Activated CD8-positive, alpha-beta memory T cell treated with anti-CD3 and anti-CD28 coated beads for 24 hours (primary cell): ENCODE measurements around the gene CSNK2A3.
"Not testable (repeated sequence)": the region's sequence is repeated elsewhere in the genome, so short reads cannot be mapped to it uniquely, and the experiment has no call there.

Source experiments
- DNase-seq: peaks from one replicate; pipeline ENCODE4 v3.0.0-alpha.2; 2020

Gene CSNK2A3

DNA sequence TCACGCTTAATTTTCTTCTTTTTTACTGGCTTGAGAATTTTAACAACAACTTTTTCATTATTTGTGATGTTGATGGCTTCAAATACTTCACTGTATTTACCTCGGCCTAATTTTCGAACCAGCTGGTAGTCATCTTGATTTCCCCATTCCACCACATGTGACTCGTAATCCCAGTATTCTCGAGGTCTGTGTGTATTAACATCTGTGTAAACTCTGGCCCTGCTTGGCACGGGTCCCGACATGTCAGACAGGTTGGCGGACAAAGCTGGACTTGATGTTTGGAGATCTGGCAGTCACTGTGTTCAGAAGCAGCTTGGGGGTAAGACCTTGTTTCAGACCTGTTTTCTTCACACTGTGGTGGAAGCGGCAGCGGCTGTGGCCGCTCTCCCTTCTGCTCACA, at the start of gene CSNK2A3:
Gene CSNK2A3, minus strand, starts transcription at position 373 of the 400 bp plus-strand sequence. Its CDS starts 131 bp downstream, at position 242.
- not testable (repeated sequence) for DNase-seq

DNA sequence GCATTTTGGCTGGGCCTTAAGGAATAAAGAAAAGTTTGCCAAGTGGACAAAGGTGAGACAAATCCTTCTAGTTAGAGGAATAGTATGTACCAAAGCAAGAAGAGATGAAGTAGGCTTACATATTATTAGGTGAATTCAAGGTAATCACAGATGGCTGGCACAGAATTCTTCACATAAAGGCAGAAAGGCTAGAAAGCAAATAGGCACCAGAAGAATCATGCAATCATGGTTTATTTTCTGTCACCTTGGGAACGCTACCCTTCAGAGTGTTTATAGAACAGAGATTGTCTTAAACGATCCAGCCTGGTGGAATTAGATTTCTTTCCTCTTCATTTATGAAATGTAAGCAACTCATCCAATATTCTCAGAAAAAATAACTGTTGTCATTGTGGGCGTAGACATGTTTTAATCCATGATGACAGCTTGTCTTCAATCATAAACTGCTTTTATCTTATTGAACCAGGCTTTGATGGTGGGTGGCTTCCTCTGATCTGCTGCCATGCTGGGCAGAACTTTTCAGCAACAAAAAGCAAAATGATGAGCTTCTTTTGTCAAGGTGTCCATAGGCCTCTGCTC, 49.0 kb upstream of the CSNK2A3 start:
- no peak for DNase-seq

DNA sequence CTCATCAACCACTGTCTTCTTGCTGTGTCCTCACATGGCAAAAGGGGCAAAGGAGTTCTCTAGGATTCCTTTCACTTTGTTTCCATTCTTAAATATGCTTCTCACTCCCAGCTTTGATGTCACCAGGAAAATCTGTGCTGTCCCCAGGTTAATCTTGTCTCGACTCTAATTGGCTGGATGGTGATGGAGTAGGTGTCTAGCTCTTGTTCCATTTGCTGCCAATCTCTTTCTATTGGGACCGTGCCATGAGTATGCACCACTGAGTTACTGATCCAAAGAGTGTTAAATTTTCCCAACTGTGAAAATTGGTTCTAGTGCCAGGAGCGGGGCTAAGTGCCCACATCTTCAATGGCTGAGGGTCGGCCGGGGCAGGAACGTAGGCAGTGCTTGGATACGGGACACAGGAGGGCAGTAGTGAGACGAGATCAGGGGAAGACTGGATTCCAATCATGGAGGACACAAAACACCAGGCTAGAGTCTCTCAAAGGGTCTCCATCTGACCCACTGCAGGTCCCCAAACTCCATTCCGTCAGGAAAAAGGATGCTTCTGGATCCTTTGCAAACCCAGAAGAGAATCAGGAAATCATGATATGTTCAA, 47.7 kb upstream of the CSNK2A3 start:
- DNase-seq = no peak

DNA sequence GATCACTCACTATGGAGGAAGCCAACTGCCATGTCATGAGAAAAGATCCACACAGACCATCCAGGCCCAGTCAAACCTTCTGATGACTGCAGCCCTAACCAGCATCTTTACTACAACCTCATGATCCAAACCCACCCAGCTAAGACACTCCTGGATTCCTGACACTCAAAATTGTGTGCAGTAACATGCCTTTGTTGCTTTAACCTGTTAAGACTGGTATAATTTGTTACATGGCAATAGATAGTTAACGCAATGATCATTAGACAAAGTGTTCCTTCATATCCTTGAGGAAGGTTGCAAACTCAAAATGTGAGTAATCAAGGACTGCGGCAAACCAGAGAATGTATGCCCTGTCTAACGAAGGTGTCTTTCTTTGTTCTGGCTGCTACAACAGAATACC, 47.1 kb upstream of the CSNK2A3 start:
- no peak for DNase-seq

DNA sequence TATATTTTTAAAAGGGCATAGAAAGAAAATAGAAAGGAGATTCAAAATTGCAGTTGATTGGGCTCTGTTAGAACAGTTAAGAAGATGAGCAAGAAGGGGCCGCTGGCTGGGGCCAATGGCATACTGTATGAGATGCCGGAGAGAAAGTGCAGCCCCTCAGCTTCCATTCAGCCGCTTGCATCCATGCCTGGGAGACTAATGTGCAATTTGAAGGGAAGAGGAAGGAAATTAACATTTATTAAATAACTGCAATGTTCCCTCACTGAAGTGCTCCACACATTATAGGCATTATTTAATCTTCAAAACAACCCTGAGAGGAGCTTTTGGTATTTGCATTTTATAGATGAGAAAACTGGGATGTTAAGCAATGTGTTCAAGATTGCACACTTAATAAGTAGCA, 44.7 kb upstream of the CSNK2A3 start:
- no peak for DNase-seq

DNA sequence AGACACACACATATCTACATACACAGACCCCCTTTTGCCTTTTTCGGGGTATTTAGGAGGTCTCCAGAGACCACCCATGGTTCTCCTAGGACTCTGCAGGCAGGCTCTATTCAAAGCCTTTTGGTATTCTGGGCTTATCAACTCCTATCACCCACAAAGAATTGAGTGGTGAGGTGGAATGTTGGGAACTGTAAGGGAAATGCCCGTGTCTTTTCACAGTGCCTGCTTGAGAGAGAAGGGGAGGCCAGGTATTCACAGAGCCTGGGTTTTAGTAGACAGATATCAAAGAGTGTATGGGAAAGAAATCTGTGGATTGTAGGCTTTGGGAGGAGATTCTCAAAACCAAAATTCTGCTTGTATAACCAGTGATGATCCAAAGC, 44.0 kb upstream of the CSNK2A3 start:
- DNase-seq = no peak

DNA sequence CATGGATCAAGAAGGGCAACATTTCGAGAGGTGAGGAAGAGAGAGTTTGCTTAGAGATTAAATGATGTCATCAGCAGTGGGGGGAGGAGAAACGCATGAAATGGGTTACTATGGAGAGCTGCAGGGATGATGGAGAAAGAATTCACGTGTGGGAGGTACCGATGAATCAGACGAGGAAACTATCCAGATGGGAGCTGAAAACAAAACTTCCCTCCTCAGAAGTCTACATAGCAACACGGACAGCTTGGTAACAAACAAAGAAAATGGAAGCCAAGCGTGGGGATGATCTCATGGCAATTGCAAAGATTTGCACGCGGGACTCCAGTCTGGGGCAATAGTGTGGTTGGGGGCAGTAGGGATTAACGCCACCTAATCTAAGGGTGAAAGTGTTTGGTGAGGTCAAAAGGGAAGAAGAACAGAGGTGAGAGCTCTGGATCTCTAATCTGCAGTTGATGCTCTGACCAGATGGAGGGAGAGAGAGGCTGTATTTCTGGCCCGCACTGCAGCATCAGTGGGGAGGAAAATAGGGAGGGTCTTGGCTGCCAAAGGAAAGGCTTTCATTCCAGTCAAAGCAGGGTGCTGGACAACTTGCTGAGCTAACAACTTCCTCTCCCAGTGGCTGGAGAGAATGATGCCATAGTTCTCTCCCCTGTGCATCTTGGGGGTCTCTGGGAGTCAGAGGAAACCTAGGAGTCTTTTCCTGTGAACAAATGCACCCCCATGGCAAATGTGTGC, 43.4 kb upstream of the CSNK2A3 start:
- no peak for DNase-seq

DNA sequence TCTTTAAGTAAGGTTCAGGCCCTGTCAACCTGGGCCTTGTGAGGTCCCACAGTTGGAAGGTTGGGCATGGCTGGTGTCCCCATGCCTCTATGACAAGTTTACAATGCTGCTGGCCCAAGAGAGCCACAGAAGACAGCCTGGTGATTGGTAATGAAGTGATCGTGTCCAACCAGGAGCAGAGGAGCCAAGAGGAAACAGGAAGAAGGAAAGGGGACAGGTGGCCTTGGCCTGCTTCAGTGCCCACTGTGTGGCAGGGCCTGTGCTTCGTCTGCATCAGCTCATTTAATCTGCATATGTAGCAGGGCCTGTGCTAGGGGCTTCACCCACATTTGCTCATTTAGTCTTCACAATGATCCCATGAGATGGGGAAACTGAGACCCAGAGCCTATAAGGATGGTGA, 42.1 kb upstream of the CSNK2A3 start:
- no peak for DNase-seq

DNA sequence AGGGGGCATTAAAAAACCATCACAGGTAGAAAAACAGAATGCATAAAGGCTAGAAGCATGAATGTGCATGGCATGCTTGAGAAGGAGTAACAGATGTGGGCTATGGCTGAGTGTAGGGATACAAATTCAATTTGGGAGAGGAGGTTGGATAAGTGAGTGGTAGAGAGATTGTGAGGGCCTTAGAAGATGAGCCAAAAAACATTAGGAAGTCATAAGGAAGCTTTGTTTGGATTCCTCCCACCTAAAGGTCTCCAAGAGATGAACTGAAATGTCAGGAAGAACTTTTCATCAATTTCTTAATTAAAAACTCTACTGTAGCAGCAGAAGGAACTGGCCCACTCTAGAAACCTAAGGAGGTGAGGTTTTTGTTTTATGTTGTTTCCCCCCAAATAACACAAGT, 41.2 kb upstream of the CSNK2A3 start:
- DNase-seq = no peak

DNA sequence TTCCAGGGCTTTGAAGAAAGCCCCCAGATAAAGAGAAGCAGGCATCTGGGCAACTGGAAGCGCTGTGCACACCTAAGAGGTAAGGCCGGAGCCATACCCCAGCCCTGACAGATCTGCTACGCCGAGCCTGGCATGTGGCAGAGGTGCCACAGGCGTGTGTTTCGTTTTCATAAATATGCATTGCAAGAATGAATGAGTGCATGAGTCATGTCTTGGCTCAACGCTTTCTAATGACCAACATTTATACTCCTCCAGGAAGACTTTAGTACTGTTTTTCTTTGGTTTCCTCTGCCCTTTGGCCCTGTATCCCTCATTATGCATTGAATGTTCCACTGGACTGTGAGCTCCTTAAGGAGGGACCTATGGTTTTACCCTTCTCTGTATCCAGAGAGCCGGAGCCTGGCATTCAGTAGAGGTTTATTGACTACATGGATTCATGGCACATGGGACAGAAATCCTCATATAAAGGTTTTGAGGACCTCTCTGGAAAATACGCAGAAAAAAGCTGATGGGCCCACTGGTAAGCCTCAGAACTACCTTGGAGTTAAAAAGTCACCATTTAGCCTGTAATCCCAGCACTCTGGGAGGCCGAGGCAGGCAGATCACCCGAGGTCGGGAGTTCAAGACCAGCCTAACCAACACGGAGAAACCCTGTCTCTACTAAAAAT, 38.9 kb upstream of the CSNK2A3 start:
- no peak for DNase-seq

DNA sequence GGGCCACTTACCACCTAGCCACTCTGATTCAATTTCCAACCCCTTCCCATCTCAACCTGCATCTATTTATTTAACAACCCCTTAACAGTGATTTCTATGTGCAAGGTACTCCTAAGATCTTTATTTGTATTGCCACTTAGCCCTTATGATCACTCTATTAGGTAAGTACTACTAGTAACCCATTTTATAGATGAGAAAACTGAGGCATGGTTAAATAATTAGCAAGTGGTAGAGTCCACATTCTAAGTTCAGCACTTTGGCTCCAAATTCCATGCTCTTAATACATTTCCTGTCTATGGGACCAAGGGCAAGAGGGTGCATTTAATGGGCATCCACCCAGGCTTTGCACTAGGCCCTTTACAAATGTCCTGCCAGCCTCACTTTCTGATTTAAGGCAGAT, 38.1 kb upstream of the CSNK2A3 start:
- DNase-seq = no peak

DNA sequence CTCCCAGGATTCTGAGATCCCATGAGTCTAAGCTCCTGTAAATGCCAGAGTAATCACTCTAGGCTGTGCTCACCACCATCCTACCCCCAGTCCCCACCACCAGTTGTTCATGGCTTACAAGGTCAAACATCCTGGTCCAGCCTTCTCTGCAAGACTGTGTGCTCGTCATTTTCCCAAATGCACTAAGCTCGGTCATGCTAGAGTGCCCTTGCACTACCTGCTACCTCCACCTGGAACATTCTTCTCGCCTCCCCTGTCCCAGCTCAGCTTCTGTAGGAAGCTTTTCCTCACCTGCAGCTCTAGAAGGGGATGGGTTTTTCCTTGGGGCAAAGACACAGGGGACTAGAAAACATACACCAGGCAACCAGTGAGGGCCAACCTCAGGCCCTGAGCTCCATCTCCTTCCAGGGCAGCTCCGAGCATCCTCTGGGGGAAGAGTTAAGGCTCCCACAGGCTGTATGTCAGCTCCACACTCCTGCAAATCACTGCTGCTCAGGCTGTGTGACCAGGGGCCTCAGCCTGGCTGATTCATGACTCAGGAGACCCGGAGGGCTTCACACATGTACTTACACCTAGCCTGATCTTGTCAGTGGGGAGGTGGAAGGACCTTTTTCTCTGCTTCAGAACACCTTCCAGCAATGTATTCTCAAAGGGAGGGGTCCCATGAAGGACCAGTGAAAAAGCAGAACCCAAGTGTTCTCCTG, 37.2 kb upstream of the CSNK2A3 start:
- no peak for DNase-seq

DNA sequence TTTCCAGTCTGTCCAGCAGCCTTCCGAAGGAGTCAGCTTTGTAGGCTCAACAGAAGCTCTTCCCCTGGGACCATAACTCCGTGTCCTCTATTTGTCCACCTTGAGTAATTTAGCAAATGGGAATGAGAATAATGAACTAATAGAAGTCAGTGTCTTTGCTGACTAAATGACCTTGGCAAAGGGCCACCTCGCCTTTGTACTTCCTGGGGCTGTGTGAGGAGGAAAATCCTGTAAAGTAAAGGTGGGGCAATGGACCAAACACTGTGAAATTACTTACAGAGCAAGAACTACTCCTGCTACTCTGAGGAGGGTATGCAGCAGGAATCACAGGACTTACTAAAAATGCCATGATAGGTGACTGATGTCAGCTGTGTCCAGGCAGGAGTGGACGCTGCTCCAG, 36.2 kb upstream of the CSNK2A3 start:
- no peak for DNase-seq

DNA sequence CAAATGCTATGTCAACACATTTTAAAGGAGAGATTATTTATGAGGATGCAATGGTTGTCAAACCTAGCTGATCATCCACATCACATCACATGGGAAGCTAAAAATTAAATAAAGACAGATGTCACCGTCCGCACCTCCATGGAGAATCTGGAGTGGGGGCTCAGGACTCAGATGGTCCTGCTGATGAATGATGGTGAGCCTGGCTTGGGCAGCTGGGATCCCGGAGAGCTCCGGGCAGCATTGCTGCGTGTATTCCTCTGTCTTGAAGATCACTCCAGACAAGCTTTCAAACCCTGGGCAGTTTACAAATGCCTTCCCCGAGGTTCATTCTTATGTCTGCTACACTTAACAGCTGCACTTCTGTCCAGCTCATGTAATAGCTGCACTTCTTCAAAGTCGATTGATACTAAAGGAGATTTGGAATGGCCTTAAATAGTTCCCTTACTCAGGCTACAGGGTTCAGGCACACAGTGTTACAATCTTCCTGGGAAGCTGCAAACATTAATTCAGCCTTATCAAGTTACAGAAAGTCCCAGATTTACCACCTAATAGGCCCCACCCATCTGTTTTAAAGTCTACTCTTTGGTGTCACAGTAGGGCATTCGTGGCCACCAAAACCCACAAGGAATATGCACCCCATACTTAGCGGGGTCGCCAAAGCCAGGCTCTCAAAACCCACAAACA, 34.7 kb upstream of the CSNK2A3 start:
- no peak for DNase-seq

DNA sequence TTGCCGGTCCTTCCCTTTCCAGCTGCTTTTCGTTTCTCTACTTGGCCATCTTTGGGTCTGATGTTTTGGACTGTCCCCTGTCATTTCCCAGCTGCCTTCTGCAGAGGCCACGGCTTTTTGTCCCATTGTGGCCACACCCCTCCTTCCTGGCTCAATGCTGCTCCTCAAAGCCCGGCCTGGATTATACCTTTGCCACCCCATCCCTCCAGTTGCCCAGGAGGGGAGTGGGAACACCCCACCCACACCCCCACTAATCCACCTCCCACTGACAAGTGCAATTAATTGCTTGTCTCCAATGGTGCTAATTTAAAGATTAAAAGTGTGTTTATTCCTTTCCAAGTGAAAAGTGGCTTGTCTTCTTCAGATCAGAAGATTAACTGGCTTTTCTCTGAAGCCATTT, 34.2 kb upstream of the CSNK2A3 start:
- DNase-seq = no peak

DNA sequence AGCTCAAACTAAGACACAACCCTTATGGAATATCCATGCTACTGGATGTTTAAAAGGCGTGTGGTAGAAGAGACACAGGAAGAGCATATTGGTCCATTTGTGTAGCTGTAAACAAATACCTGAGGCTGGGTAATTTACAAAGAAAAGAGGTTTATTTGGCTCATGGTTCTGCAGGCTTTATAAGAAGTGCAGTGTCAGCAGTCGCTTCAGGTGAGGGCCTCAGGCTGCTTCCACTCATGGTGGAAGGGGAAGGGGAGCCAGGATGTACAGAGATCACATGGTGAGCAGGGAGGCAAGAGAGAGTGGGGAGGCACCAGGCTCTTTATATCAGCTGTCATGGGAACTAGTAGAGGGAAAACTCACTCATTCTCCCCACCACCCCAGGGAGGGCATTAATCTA, 31.8 kb upstream of the CSNK2A3 start:
- no peak for DNase-seq

DNA sequence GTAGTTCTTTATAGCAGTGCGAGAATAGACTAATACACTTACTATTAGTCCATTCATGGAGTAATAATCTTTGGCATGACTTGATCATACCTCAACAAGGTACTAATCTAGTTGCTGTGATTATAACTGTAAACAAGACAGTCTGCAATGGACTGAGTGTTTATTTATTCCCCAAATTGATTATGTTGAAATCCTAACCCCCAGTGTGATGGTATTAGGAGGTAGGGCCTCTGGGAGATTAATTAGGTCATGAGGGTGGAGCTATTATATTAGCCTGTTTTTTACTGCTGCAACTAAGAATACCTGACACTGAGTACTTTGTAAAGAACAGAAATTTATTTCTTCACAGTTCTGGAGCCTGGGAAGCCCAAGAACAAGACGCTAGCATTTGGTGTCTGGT, 30.9 kb upstream of the CSNK2A3 start:
- no peak for DNase-seq

DNA sequence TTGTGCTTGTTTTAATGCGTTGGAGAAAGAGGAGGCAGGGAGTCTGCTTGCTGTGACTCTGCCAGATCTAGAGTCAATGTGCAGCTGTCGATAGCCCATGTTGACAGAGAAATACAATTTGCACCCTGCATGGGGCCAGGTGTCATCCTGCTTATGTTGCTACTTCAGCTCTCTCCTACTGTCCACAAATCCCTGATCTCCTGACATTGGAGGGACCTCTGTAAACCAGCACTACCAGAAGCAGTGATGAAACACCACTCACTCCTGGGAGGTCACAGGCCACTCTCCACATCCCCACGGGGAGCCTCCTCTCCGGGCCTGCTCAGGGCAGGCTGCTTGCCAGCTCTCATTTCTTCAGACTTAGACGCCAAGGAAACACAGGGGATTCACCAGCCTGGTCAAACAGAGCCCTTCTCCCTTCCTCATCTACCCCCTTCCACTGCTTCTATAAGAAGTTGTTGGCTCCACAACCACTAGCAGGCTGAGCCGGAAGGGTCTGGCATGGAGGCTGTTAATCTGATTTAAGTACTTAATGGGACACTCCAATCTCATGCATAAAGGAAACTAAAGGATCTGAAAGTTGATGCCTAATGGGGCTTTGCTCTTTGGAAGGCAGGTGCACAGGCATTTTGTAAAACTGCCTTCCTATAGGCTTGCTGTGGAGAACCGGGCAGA, 29.9 kb upstream of the CSNK2A3 start:
- DNase-seq = no peak

DNA sequence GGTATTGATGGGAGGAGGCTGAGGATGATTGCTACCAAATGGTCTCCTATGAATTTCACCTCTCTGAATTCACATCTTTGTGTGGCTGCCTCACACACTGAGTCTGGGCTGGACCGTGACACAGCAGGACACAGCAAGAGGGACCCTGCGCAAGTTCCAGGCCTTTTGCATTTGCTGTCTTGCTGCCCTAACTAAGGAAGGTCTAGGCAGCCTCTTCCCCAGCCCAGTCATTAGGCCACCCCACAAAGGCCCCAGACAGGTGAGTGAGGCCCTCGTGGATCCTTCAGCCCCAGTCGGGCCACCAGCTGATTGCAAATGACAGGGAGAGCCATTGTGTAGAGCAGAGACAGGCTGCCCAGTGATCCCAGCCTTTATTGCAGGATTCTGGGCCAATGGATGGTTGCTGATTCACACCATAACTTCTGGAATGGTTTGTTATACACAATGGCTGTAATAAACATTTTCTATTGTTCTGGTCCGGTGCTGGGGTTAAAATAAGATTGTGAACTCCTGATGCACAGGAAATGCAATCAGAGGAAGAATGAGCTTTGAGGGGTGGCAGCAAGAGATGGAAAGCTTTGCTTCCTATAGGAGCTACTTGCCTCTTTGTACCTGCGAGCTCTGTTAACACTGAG, 28.5 kb upstream of the CSNK2A3 start:
- DNase-seq = no peak

DNA sequence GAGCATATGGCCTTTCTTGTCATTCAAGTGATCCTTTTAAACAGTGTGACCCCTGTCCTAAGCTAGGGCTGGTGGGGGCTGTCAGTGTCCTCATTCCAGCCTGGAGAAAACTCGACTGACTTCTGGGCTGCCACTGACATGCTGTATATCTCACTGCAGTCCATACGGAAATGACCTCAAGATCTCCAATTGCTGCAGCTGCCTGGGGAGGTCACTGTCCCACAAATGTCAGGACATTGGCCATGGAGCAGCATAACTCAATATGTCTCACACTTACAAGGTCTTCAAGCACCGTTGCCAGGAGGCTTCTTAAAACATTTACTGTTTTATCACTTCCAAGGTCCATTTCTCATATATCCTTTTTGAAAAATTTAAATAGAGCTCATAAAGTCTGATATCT, 27.8 kb upstream of the CSNK2A3 start:
- DNase-seq = no peak

DNA sequence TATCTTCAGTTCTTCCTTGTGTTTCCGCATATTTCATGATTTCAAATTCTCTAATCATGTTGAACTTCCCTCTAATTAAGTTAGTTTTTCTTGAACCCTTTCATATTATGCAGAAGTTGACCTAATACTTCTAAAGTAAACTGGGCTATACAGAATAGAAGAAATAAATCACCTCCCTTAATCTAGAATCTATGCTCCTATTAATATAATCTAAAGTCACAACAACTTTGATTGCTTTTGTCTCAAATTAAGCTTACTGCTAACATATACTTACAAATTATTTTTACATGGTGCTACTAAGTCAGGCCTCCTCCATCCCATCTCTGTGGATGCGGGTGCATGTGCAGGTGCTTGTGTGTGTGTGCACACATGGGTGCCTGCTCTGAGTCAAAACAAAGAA, 27.3 kb upstream of the CSNK2A3 start:
- no peak for DNase-seq

DNA sequence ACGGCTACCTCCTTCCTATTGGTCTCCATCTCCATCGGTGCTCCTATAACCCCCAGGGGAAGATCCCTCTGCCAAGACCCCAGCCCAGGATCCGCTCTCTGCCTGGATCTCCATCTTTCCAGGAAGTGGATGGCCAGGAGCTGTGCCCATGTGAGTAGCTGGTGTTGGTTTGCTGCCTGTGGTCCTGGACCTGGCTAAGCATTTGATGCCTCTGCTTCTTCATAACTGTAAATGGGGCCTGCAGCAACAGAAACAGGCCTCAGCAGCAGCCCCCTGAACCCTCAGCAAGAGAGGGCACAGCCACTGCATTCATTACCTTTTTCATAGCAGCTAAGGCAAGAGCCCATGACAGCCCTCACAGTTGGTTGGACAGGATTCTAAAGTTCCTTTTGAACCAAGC, 26.6 kb upstream of the CSNK2A3 start:
- no peak for DNase-seq
